GM18907 (cell line): ENCODE measurements around the gene RAD9B.
"Not testable (repeated sequence)": the region's sequence is repeated elsewhere in the genome, so short reads cannot be mapped to it uniquely, and the experiment has no call there.

Experiments
- ATAC-seq: cut with Tn5 transposase; IDR thresholded peaks from one replicate; pipeline ENCODE4 v1.9.1; 2021; ENCODE audit warnings: mild to moderate bottlenecking, moderate library complexity; ENCODE audit not compliant: unreplicated experiment

The RAD9B gene

GRCh38 chr12:110520876-110521712, 19.0 kb downstream of the RAD9B start:
- ATAC-seq: not testable (repeated sequence)

- ATAC-seq: no peak
Measured at GRCh38 chr12:110528277-110528839, 26.2 kb downstream of the RAD9B start.

- no peak for ATAC-seq
Measured at GRCh38 chr12:110530511-110530910, 28.4 kb downstream of the RAD9B start.

- ATAC-seq: peak; percentile 81
Measured at GRCh38 chr12:110531741-110532333, 29.7 kb downstream of the RAD9B start.

GRCh38 chr12:110532644-110533043, 30.5 kb downstream of the RAD9B start:
- ATAC-seq: no peak

GRCh38 chr12:110533607-110534006, 31.5 kb downstream of the RAD9B start:
- no peak for ATAC-seq

GRCh38 chr12:110534811-110535210, 32.7 kb downstream of the RAD9B start:
- ATAC-seq: no peak

GRCh38 chr12:110536834-110537604, 34.9 kb downstream of the RAD9B start:
- no peak for ATAC-seq

- no peak for ATAC-seq
Measured at GRCh38 chr12:110537605-110538409, 35.7 kb downstream of the RAD9B start.

- ATAC-seq: no peak
Measured at GRCh38 chr12:110538869-110539622, 36.9 kb downstream of the RAD9B start.

- no peak for ATAC-seq
Measured at GRCh38 chr12:110540048-110540447, 37.9 kb downstream of the RAD9B start.

GRCh38 chr12:110543252-110543959, 41.3 kb downstream of the RAD9B start:
- no peak for ATAC-seq

- ATAC-seq: no peak
Measured at GRCh38 chr12:110543965-110544364, 41.8 kb downstream of the RAD9B start.

GRCh38 chr12:110545259-110545658, 43.1 kb downstream of the RAD9B start:
- not testable (repeated sequence) for ATAC-seq

GRCh38 chr12:110545812-110546211, 43.7 kb downstream of the RAD9B start:
- no peak for ATAC-seq

GRCh38 chr12:110546339-110546738, 44.2 kb downstream of the RAD9B start:
- no peak for ATAC-seq

GRCh38 chr12:110547090-110547489, 45.0 kb downstream of the RAD9B start:
- ATAC-seq: no peak

- ATAC-seq: no peak
Measured at GRCh38 chr12:110548678-110549077, 46.5 kb downstream of the RAD9B start.

- ATAC-seq: no peak
Measured at GRCh38 chr12:110549716-110550115, 47.6 kb downstream of the RAD9B start.
